Neural cell (in vitro differentiated cells): Measurements from ENCODE around the gene FOXL2. TPM values are rescaled to one million over a fixed set of nuclear protein-coding genes. Genes with fewer than 3 reads are reported as not detected.

Source experiments
- H2AFZ ChIP-seq: fragments of 200-600, 300-800 bp; sonication (generic), shearing (Covaris generic); 2 replicates; pipeline ENCODE4 v1.6.0; 2014; ENCODE audit warnings: low read depth, mild to moderate bottlenecking, antibody characterized with exemption, low read length, moderate library complexity
- H3F3A ChIP-seq: fragments of 200-600 bp; shearing (Covaris generic); 2 replicates; pipeline ENCODE4 v1.6.1; 2016; ENCODE audit warnings: mild to moderate bottlenecking, moderate library complexity, mixed read lengths, antibody characterized with exemption, low read length; ENCODE audit not compliant: insufficient read depth, poor library complexity, severe bottlenecking
- H3K27ac ChIP-seq: fragments of 200-600, 300-800 bp; sonication (generic), shearing (Covaris generic); 2 replicates; pipeline ENCODE4 v1.5.1; 2014; ENCODE audit warnings: mild to moderate bottlenecking, low read length, moderate library complexity
- H3K27me3 ChIP-seq: fragments of 300-800, 200-600 bp; sonication (generic), shearing (Covaris generic); 2 replicates; pipeline ENCODE4 v1.6.0; 2014; ENCODE audit warnings: mild to moderate bottlenecking, low read depth, low read length, moderate library complexity; ENCODE audit not compliant: insufficient read depth
- H3K36me3 ChIP-seq: fragments of 300-800, 200-600 bp; sonication (generic), shearing (Covaris generic); 2 replicates; pipeline ENCODE4 v1.5.1; 2014; ENCODE audit warnings: mild to moderate bottlenecking, antibody characterized with exemption, low read length, moderate library complexity; ENCODE audit not compliant: insufficient read depth
- H3K4me2 ChIP-seq: fragments of 300-800, 200-600 bp; sonication (generic), shearing (Covaris generic); 2 replicates; pipeline ENCODE4 v1.6.0; 2014; ENCODE audit warnings: mild to moderate bottlenecking, low read length
- H3K4me3 ChIP-seq: fragments of 300-800, 200-600 bp; sonication (generic), shearing (Covaris generic); 2 replicates; pipeline ENCODE4 v1.5.1; 2014; ENCODE audit warnings: mild to moderate bottlenecking, low read length, moderate library complexity
- H3K79me2 ChIP-seq: fragments of 200-600 bp; shearing (Covaris generic); replicated peaks from 2 replicates; pipeline ENCODE4 v1.6.0; 2014; ENCODE audit warnings: mild to moderate bottlenecking, low read length, moderate library complexity; ENCODE audit not compliant: insufficient read depth
- H3K9ac ChIP-seq: fragments of 300-800, 200-600 bp; sonication (generic), shearing (Covaris generic); 2 replicates; pipeline ENCODE4 v1.6.1; 2016; ENCODE audit warnings: mild to moderate bottlenecking, low read length, mixed read lengths
- H3K9me2 ChIP-seq: fragments of 200-600 bp; shearing (Covaris generic); 2 replicates; pipeline ENCODE4 v1.6.1; 2016; ENCODE audit warnings: mild to moderate bottlenecking, low read length, mixed read lengths; ENCODE audit not compliant: insufficient read depth
- H3K9me3 ChIP-seq: fragments of 200-600, 300-800 bp; sonication (generic), shearing (Covaris generic); 2 replicates; pipeline ENCODE4 v1.6.1; 2016; ENCODE audit warnings: mild to moderate bottlenecking, mixed run types, low read length, moderate library complexity, mixed read lengths
- H4K20me1 ChIP-seq: fragments of 200-600 bp; shearing (Covaris generic); 2 replicates; pipeline ENCODE4 v1.6.1; 2016; ENCODE audit warnings: mild to moderate bottlenecking, mixed run types; ENCODE audit not compliant: insufficient read depth
- EP300 ChIP-seq: fragments of 450-650 bp; conservative IDR thresholded peaks from 2 replicates; pipeline ENCODE4 v1.6.1; 2014; ENCODE audit warnings: antibody characterized with exemption, mild to moderate bottlenecking, moderate library complexity; ENCODE audit not compliant: poor library complexity, severe bottlenecking
- EZH2 ChIP-seq: fragments of 200-600, 300-800 bp; shearing (Covaris generic), sonication (generic); IDR thresholded peaks from 2 replicates; pipeline ENCODE4 v1.6.1; 2014; ENCODE audit warnings: antibody characterized with exemption, low read length, borderline replicate concordance, mild to moderate bottlenecking; ENCODE audit not compliant: insufficient read depth, poor library complexity, severe bottlenecking
- MXI1 ChIP-seq: fragments of 450-650 bp; conservative IDR thresholded peaks from 2 replicates; pipeline ENCODE4 v1.6.1; 2014; ENCODE audit warnings: antibody characterized with exemption, mild to moderate bottlenecking; ENCODE audit not compliant: poor library complexity, severe bottlenecking
- POLR2AphosphoS5 ChIP-seq: IDR thresholded peaks from 2 replicates; pipeline ENCODE4 v1.6.1; 2012
- RAD21 ChIP-seq: fragments of 450-650 bp; conservative IDR thresholded peaks from 2 replicates; pipeline ENCODE4 v1.6.1; 2014; ENCODE audit warnings: antibody characterized with exemption, mild to moderate bottlenecking, moderate library complexity
- SMC3 ChIP-seq: fragments of 450-650 bp; conservative IDR thresholded peaks from 2 replicates; pipeline ENCODE4 v1.6.1; 2014; ENCODE audit warnings: antibody characterized with exemption, mild to moderate bottlenecking, moderate library complexity; ENCODE audit not compliant: poor library complexity
- TAF1 ChIP-seq: IDR thresholded peaks from 2 replicates; pipeline ENCODE4 v1.6.1; 2012; ENCODE audit warnings: low read depth
- polyA plus RNA-seq: library from polyadenylated mRNA; depleted of rRNA; stranded (reverse); fragments of >200 nt; gene quantifications from 2 replicates; pipeline ENCODE4 v1.2.3, GENCODE V29; 2014
- TF ChIP-seq, protein P1 (sequence below): IDR thresholded peaks from 2 replicates; pipeline ENCODE4 v1.6.1; 2012; ENCODE audit warnings: borderline replicate concordance
- TF ChIP-seq, protein P2 (sequence below): fragments of 450-650 bp; IDR thresholded peaks from 2 replicates; pipeline ENCODE4 v1.5.1; 2014; ENCODE audit warnings: antibody characterized with exemption, mild to moderate bottlenecking, moderate library complexity; ENCODE audit not compliant: poor library complexity, severe bottlenecking

The FOXL2 gene
- polyA plus RNA-seq, 1 donor from 2014 or later: not detected

DNA sequence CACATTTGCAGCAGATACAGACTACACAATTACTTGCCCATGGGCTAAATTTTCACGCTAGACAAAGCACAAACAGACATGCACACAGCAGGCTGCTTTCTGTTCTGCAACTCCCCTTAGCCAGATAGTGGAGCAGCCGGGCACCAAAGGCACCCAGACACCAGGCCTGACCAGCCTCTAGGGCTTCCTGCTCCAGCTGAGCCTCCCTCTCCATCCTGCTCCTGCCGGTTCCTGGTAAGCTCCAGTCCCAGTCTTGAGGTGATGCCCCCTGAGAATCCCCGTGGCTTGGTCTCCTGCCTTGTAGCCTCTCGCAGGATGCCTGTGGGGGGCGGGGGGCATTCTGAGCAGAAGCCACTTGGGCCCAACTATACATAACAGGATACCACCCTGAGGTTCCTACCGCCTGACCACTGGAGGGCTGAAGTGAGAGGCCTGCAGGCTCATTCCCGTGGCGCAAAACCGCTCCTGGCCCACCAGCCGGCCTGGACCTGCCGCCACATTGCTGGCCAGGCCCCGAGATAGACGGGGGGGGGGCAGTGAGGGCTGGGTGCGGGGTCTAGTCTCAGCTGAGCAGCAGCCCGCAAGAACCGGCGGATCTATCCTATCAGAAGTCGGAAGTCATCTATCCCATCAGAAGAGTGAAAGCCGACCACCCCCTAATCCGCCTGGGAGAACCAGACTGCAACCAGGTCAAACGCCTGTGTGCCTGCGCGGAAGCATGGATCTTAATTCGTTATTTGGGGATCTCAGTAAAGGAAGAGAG lies 3.9 kb downstream of the FOXL2 start:
- no peak overlapping the region for H3K27ac ChIP-seq
- H3K9me2 ChIP-seq: no peaks in the 10 kb centered on the region
- no peak overlapping the region for H3K4me2 ChIP-seq
- no peak overlapping the region for H3K4me3 ChIP-seq
- H3K36me3 ChIP-seq: no peaks in the 10 kb centered on the region
- H3K9ac ChIP-seq: no peak overlapping the region
- no peaks in the 10 kb centered on the region for H3K79me2 ChIP-seq
- H2AFZ ChIP-seq: no peak overlapping the region
- no peaks in the 10 kb centered on the region for H4K20me1 ChIP-seq
- H3K27me3 ChIP-seq: peaks cover 99% of the 10 kb centered on the region
- H3F3A ChIP-seq: no peaks in the 10 kb centered on the region
- TF ChIP-seq, protein P1, sequence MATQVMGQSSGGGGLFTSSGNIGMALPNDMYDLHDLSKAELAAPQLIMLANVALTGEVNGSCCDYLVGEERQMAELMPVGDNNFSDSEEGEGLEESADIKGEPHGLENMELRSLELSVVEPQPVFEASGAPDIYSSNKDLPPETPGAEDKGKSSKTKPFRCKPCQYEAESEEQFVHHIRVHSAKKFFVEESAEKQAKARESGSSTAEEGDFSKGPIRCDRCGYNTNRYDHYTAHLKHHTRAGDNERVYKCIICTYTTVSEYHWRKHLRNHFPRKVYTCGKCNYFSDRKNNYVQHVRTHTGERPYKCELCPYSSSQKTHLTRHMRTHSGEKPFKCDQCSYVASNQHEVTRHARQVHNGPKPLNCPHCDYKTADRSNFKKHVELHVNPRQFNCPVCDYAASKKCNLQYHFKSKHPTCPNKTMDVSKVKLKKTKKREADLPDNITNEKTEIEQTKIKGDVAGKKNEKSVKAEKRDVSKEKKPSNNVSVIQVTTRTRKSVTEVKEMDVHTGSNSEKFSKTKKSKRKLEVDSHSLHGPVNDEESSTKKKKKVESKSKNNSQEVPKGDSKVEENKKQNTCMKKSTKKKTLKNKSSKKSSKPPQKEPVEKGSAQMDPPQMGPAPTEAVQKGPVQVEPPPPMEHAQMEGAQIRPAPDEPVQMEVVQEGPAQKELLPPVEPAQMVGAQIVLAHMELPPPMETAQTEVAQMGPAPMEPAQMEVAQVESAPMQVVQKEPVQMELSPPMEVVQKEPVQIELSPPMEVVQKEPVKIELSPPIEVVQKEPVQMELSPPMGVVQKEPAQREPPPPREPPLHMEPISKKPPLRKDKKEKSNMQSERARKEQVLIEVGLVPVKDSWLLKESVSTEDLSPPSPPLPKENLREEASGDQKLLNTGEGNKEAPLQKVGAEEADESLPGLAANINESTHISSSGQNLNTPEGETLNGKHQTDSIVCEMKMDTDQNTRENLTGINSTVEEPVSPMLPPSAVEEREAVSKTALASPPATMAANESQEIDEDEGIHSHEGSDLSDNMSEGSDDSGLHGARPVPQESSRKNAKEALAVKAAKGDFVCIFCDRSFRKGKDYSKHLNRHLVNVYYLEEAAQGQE: no peak
- TF ChIP-seq TAF1 (no peak), RAD21 (no peak), EP300 (no peak), MXI1 (no peak), EZH2 (no peak), SMC3 (no peak)
- TF ChIP-seq, protein P2, sequence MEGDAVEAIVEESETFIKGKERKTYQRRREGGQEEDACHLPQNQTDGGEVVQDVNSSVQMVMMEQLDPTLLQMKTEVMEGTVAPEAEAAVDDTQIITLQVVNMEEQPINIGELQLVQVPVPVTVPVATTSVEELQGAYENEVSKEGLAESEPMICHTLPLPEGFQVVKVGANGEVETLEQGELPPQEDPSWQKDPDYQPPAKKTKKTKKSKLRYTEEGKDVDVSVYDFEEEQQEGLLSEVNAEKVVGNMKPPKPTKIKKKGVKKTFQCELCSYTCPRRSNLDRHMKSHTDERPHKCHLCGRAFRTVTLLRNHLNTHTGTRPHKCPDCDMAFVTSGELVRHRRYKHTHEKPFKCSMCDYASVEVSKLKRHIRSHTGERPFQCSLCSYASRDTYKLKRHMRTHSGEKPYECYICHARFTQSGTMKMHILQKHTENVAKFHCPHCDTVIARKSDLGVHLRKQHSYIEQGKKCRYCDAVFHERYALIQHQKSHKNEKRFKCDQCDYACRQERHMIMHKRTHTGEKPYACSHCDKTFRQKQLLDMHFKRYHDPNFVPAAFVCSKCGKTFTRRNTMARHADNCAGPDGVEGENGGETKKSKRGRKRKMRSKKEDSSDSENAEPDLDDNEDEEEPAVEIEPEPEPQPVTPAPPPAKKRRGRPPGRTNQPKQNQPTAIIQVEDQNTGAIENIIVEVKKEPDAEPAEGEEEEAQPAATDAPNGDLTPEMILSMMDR: no peak
- H3K9me3 ChIP-seq: no peaks in the 10 kb centered on the region

DNA sequence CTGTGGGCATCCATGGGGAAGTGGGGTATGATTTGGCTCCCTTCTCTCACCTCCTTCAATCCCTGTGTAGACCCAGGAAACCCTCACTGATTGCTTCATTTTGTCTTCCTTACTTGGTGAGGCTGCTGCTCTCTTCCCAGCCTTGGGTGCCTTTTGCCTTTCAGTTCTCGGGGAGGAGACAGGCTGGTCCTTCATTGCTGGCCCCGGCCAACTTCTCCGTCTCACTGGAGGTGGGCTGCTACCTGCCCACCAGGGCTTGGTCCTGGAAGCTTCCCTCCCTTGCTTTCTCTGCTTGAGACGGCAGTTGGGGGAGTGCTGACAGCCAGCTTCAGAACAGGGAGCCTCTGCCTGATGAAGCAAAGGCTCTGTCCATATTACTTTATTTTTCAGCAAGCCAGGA lies 4.7 kb downstream of the FOXL2 start:
- H3F3A ChIP-seq: no peaks in the 10 kb centered on the region
- no peaks in the 10 kb centered on the region for H3K9me2 ChIP-seq
- TF ChIP-seq, protein P2: no peak
- TF ChIP-seq EZH2 (no peak), RAD21 (no peak), EP300 (no peak), TAF1 (no peak), MXI1 (no peak), POLR2AphosphoS5 (no peak), SMC3 (no peak)
- TF ChIP-seq, protein P1: no peak
- H3K27ac ChIP-seq: no peak overlapping the region
- H3K36me3 ChIP-seq: no peaks in the 10 kb centered on the region
- H3K4me2 ChIP-seq: no peak overlapping the region
- no peaks in the 10 kb centered on the region for H3K79me2 ChIP-seq
- no peaks in the 10 kb centered on the region for H4K20me1 ChIP-seq
- H3K9ac ChIP-seq: no peak overlapping the region
- H3K4me3 ChIP-seq: no peak overlapping the region
- H2AFZ ChIP-seq: no peak overlapping the region
- peaks cover 99% of the 10 kb centered on the region for H3K27me3 ChIP-seq
- H3K9me3 ChIP-seq: no peaks in the 10 kb centered on the region
